Activated CD8-positive, alpha-beta memory T cell treated with anti-CD3 and anti-CD28 coated beads, Interleukin-2, amount 50 U/mL, for 24 hours (primary cell): ENCODE results near the gene LRRC15.

ENCODE experiments used
- DNase-seq: peaks from one replicate; pipeline ENCODE4 v3.0.0-alpha.2; 2020; ENCODE audit errors: extremely low read depth

Gene LRRC15

DNA sequence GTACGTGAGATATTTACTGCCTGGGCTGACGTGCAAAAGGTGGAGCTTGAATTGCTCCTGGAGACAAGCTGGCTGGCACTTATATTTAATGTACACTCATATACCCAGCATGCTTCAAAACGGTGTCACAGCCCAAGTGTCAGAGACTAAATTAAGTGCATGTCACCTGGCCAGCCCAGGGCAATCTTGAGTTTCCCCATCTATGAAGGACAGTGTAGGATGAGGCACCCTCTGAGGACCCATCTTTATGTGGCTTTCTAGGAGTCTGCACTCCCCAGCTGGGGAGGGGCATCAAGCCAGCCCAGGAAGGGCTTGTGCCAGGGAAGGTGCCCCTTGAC, 5.3 kb downstream of the LRRC15 start:
- DNase-seq: no peak

DNA sequence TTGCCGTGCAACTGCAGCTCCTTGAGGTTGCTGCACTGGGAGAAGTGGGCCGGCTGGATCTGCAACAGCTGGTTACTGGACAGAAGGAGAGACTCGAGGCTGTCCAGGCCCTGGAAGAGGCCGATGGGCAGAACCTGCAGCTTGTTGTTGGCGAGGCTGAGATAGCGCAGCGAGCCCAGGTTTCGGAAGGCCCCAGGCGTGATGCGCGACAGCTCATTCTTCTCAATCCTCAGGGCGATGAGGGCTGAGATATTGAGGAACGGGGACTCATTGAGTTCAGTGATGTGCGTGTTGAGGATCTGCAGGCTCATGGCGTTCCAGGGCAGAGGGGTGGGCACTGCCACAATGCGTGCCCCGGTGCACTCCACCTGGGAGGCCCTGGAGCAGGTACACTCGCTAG, 9.0 kb downstream of the LRRC15 start:
- no peak for DNase-seq

DNA sequence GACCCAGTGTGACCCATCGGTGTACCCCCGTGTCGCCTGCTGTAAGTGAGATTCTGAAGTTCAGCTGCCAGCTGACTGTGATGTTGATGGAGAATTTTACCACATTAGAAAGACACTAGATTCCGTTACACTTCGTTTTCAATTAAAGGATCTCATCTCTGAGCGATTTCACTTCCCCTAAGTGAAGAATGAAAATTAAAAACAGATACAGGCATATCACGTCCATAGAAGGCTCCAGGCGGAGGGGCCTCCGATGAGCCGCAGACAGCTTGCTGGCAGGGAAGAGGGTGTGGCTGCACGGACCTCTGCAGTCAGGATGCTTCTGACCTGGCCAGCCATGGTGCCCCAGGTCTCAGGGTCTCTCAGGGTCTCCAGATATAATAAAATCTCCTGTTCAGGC, 11.9 kb downstream of the LRRC15 start:
- no peak for DNase-seq

DNA sequence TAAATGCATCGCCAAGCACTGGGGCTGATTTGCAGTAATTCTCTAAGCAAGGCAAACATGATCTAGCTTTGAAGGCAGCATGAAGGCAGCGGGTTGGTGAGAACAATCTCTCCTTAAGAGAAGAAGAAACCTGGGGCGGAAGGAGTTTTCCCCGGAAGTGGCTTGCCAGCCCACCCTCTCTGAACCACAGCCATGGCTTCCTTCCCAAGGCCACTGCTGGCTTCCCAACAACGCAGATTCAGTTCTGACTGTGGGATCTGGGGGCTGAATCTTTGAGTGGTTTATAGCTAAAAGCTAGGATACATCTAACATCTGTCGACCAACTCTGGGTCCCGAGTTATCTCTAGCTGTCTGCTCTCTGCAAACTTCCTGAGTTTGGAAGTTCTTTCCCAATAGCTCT, 14.2 kb downstream of the LRRC15 start:
- no peak for DNase-seq

DNA sequence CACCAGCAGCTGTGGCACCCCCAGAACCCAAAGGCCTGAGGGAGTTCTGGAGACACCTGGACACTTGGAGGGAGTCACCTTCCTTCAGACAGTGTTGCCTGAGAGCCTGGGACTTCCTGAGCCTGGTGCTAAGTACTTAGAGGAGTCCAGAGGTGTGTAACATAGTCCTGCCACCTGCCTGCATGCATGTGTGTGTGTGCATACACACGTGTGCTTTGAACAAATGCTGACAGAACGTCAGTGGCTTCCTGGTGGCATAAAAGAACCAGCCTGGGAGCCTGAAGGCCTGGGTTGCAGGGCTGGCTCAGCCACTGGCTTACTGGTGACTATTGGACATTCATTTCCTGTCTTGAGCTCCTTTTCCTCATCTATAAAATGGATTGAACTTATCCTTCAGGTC, 15.2 kb downstream of the LRRC15 start:
- DNase-seq: no peak

DNA sequence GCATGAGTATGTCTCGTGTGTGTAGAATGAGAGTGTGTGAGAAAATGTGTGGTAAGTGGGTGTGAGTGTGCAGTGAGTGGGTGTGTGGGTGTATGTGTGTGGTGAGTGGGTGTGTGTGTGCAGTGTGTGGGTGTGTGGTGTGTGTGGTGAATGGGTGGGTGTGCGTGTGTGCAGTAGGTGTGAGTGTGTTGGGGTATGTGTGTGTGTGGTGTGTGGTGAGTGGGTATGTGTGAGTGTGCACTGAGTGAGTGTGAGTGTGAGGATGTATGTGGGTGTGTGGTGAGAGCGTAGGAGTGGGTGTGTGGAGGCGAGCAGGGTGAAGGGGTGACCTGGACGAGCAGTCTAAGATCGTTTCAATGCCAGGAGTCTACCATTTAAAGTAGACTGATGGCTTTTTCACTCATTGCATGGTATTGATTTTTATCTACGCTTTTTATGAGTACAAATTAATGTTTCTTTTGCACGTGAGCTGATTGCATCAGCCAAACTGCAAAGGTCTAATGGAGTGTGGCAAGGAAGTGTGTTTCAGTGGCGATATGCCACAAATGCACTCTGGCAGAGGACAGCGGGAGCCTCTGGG, 16.8 kb downstream of the LRRC15 start:
- no peak for DNase-seq

DNA sequence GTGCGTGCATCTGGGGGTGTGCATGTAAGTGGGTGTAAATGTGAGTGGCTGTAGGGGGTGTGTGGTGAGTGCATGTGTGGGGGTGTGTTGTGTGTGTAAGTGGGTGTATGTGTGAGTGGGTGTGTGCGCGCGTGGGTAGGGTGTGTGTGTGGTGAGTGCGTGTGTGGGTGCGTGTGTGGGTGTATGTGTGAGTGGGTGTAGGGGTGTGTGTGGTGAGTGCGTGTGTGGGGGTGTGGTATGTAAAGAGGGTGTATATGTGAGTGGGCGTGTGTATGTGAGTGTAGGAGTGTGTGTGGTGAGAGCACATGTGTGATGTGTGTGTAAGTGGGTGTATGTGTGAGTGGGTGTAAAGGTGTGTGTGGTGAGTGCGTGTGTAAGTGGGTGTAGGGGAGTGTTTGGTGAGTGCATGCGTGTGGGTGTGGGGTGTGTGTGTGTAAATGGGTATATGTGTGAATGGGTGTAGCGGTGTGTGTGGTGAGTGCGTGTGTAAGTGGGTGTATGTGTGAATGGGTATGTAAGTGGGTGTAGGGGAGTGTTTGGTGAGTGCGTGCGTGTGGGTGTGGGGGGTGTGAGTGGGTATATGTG, 17.5 kb downstream of the LRRC15 start:
- DNase-seq: no peak

DNA sequence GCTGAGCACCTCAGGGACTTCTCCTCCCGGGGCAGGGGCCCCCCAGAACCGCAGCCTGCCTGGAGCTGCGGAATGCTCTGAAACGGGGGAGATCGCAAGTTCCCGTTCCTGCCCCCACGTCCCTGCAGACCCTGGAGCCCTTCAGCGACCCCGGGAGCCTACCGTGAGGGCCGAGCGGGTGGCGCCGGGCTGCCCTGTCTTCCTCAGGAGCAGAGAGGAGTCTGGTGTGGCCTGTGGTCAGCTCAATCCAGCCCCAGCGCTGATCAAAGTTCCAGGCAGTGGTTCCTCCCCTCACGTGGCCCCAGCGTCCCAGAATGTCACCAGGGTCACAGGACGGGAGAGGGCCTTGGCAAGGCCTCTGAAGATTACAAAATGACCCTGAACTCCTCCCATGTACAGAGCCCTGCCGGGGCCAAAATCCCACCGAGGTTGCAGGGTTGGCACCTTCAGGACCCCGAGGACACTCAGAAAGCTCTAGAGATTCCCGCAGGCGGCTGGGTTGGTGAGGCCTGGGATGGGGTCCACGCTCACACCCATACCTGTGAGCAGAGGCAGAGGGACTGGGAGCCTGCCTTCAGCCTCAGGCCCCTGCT, 18.4 kb downstream of the LRRC15 start, which contains the start of gene CPN2:
Gene CPN2 (minus strand): TSS at position 249 of the 593 bp plus-strand sequence. CDS start 8,626 bp downstream, outside the sequence.
- no peak for DNase-seq

DNA sequence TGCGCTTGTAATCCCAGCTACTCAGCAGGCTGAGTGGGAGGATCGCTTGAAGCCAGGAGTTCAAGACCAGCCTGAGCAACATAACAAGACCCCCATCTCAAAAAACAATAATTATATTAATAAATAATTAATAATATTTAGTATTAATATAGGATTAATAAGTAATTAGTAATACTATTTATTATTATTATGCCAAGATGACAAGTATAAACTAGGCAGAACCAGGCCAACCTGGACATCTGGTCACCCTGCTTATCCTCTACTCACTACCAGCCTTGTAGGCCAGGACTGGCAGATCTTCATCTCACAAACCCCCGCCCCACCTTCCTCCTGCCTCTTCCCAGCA, 18.8 kb downstream of the LRRC15 start:
- no peak for DNase-seq

DNA sequence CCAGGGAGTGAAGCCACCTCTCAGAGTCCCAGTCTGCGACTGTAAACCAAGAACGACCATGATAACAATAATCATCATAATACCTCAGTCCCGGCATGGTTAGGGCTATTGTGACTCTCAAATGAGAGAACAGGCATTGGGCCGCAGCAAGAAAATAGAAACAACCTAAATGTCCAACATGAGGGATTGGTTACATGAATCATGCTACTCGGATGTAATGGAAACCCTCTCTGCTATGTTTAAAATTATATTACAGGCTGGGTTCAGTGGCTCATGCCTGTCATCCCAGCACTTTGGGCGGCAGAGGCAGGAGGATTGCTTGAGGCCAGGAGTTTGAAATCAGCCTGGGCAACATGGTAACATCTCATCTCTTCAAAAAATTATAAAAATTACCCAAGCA, 21.2 kb downstream of the LRRC15 start:
- DNase-seq: no peak

DNA sequence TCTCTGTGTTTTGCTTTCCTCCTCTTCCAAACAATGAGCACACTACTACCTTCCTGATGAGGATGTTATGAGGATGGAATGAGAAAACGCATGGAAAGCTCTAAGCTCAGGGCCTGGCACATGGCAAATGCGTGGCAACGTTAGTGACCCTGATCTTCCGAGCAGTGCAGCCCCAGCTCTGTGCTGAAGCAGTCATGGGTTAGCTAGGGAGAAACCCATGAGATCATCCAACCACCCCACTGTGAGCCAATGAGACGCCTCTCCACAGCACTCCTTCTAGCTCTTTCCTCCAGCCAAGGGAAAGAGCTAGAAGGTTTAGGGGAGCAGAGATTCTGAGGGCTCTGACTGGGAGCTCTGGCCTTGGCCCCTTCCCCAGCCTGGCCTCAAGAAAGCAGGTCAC, 22.9 kb downstream of the LRRC15 start:
- DNase-seq: no peak

DNA sequence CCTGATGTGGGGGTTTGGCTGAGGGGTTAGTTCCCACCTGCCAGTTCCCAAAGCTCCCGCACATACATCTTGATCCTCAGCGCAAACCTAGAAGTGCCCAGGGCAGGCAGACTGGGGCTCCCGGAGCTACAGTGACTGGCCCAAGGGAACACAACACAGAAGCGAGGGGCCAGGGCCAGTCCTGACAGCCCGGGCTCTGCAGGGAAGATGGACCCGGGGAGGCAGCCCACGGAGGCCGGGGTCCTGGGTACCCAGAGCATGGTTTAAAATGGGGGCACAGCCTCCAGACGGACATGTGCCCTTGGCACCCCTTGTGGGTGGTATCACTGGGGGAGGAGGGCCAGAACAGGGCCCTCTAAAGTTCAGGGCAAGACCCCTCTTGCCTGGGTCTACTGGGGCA, 23.5 kb downstream of the LRRC15 start:
- no peak for DNase-seq

DNA sequence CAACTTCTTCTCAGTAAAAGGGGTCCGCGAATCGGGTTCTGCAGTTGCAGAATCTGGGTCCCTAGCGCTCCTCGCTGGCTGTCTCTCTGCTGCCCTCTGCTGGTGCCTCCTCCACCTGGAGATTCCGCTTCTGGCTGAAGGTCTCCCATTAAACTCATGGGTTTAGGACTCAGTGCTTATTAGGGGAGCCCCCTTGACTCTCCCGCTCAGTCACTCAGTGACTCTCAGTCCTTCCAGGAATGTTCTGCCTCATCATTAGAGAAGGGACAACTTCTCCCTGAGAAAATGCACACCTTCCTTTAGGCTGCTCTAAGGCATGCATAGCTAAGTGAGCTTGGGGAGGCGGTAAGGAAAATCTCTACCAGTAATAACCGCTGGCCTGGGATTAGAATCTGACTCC, 25.5 kb downstream of the LRRC15 start:
- peak; percentile 32 for DNase-seq

DNA sequence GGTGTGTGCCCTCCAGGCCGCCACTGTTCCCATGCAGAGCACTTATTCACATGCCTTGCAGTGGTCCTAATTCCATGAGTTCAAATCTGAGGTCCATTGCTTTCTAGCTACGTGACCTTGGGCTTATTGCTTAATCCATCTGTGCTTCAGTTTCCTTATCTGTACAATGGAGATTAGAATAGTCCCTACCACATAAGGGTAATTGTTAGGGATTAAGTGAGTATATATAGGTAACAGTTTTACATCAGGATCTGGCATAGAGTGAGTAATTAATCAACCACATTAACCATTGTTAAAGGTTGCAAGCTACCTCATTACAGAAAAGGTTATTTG, 26.0 kb downstream of the LRRC15 start:
- no peak for DNase-seq

DNA sequence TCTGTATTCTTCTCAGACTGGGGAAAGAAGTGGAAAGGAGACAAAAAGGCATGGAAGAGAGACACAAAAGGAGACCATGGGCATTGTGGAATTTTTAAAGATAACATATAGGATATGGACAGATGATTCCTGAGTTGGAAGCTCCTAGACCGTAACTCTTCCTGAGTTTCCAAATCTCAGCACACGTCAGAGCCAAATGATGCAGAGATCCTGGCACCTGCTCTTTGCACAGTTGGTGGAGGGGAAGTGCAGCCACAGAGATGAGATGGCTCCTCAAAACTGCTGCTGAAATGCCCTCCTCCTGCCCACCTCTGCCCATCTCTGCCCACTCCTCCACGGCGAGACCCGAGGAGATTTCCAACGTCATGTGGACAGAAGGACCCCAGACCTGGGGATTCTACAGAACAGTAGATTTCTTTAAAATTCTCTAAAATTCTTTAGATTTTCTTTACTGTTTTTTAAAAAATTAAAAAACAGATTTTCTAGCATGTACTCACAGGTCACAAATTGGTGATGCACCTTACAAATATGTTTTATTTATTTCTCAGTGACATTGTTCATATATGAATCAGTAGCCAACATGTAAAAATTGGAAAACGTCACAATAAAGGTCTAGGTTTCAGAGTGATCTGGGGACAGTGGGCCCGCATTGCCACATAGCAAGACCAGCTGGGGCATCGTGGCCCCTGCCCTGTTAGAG, 26.5 kb downstream of the LRRC15 start:
- DNase-seq: no peak

DNA sequence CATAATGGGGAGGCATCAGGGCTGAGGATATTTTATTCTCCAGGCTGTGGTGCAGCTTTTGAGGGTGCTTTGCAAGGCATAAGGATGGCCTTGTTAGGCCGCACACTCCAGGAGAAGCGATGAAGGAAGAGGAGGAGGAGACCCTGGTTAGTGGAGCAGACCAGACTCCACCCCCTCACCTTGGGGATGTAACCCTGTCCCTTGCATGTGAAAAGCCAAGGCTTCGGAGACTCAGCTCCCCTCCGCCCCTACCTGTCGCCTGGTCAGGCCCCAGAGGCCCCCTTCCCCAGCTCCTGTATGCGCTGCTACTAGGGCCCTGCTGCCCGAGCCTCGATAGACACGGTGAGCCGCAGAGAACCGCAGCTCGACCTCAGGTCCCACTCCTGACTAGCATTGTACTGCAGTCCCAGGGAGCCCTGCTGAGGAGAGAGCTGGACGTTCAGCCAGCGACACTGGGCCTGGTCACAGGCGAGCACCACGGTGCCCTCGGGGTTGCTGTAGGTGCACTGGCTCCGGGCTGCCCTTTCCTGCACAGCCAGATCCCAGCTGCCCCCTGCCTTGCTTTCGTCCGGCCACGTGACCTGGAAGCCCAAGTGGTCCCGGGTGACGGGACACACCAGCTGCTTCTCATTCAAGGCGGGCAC, 28.7 kb downstream of the LRRC15 start:
- DNase-seq: no peak

DNA sequence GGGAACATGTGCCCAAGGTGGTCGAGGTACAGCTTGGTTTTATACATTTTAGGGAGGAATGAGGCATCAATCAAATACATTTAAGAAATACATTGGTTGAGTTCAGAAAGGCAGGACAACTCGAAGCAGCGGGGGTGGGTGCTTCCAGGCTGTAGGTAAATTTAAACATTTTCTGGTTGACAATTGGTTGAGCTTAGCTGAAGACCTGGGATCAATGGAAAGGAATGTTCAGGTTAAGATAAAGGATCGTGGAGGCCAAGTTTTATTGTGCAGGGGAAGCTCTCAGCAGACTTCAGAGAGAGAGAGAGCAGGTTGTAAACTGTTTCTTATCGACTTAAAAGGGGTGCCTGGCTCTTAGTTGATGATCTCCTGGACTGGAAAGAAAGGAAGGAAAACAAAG, 29.7 kb downstream of the LRRC15 start:
- DNase-seq: no peak

DNA sequence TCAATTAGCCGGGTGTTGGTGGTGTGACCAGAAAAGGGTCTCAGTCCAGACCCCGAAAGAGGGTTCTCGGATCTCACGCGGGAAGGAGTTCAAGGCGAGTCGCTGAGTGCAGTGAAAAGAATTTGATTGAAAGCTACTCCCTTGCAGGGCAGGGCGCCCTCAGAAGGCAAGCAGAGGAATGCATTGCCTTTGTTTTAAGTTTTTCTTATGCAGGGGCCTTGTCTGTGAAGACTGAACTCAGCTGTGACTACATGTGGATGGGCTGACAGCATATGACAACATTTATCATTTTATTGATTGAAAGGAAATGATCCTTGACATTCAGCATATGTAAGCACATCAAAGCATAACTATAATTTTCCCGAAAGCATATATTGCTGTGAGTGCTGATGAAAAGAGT, 30.2 kb downstream of the LRRC15 start:
- DNase-seq: no peak

DNA sequence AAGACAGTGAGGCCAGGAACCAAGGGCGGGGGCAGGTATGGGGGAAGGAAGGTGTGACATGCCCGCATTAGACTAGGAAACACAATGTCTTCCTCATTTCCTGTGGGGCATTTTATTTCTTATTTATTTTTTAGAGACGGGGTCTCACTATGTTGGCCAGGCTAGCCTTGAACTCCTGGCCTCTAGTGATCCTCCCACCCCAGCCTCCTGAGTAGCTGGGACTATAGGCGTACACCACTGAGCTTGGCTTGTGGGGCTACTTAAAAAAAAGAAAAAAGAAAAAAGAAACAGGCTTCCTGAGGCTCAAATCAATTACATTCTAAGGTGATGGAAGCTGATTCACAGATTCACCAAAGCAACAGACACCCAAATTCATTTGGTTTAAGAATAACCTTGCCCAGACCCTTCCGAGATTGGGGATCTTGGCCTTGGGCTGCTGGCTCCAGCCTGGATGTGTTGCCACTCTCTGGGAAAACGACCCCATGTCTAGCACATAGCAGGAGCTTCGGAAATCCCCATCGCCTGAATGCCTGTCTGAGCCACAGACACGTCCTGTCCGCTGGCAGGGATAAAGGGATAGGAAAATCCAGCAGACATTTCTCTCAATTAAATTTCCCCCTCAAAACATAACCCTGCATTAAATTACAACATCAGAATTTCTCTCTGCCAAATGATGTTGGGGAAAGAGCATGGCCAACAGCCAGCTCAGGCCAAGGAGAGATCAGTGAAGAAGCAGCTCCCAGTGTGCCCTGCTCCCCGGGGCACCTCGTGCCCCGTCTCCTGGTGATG, 31.4 kb downstream of the LRRC15 start:
- no peak for DNase-seq

DNA sequence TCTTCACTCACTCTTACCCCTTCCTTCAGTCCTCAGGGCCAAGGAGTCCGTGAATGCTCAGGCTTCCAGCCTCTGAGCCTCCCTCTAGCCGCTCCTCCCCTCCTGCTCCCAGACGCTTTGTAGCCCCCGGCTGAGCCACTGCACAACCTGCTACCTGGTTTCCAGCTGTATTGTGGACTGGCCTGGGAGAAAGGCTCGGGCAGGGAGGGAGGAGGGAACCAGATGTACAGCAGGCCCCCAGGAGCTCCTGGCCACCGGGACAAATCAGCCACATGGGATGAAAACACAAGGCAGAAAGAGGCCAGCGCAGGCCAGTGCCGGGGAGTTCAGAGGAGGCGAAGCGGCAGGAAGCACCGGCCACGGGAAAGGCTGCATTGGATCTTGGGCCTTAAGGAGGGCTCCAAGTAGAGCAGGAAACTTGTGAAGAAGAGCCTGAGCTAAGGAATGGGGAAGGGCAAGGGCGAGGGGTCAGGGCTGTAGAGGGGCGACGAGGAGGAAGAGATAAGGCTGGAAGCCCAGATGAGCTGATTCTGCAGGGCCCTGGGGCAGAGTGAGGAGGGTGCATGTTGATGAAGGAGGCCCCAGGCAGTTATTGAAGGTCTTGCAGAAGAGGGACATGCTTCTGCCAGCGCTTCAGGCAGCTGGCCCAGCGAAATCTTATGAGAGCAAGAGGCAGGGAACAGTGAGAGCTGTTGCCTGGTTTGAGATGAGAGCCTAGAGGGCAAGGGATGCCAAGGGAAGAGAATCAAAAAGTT, 32.8 kb downstream of the LRRC15 start:
- DNase-seq: no peak

DNA sequence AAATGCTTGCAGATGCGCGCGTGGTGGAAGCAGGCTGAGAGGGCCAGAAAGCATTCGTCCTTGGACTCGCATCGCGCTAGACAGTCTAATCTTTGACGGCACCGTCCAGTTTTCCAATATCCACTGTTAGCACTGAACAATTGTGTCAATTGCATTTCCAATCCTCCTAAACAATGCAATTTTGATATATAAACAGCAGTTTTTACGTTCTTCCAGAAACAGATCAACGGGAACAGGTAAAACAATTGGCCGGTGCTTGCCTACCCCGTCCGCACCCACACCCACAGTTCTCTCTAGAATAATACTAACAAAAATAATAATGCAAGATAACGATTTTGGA, 35.6 kb downstream of the LRRC15 start:
- no peak for DNase-seq
